ENCODE data around the gene GRIN3B.

- TF ChIP-seq CTCF (IDR thresholded peaks at IDR 0.05) = no peak
- no peak for TF ChIP-seq POLR2A (IDR thresholded peaks at IDR 0.05)
These were observed 9.1 kb downstream of the GRIN3B start for GRCh38 chr19:1009041-1009980.

Measured in breast epithelium (tissue), 3 donors.